Hematopoietic multipotent progenitor cell treated with erythropoietin and hydrocortisone succinate and interleukin-3 and kit ligand, for 8 days (in vitro differentiated cells): ENCODE measurements around the gene TSPAN15.
"Not testable (repeated sequence)": the region's sequence is repeated elsewhere in the genome, so short reads cannot be mapped to it uniquely, and the experiment has no call there.

Experiments
- DNase-seq: peaks from one replicate; pipeline ENCODE4 v3.0.0-alpha.2; 2015

Gene TSPAN15

DNA sequence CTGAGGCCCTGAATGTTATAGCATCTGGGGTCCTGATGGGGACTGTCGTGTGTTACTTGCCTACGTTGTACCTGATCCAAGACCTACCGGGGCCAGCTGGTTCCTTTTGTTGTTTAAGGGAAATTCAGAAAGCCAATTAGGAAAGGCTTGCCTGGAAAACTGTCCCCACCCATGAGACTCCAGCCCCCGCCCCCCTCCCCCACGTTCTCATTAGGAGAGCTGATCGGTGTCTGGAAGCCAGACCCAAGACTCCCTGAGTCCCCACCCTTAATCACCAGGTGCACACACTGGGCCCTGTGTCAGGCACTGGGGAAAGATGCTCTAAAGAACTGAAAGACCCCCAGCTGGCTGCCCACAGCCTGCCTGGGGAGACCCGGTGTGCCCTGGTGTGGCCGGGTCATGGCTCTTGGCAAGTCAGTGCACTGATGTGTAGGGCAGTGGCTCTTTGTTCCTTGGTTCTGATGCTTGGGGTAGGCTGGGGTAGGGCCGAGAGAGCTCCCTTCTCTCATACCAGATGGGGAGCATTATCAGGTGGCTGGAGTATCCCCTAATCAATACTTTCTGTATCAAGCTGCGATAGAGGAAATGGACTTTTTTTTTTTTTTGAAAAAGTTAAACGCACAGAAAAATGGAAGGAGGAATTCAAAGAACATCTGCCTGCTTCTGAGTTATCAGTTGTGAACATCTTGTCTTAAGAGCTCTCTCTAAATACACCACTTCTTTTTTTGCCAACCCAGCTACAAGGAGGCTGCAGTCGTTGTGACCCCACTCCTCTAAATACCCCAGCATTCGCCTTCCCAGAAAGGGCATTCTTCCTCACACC, 16.9 kb downstream of the TSPAN15 start:
- peak; percentile 9 for DNase-seq

DNA sequence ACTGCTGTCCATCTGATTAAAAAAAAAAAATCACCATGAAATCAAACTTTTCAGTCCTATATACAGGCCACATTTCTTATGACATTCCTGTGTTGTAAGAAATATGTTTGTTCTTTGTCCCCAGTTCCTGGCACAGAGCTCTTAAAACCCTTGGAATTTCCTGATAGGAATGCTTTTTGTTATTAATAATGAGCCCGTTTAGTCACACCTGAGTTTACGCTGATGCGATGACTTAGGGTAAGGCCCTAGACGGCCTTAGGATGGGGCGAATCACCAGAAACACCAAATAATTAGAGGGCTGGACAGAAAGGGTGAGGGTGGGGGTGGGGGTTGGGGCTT, 17.5 kb downstream of the TSPAN15 start:
- DNase-seq = no peak

DNA sequence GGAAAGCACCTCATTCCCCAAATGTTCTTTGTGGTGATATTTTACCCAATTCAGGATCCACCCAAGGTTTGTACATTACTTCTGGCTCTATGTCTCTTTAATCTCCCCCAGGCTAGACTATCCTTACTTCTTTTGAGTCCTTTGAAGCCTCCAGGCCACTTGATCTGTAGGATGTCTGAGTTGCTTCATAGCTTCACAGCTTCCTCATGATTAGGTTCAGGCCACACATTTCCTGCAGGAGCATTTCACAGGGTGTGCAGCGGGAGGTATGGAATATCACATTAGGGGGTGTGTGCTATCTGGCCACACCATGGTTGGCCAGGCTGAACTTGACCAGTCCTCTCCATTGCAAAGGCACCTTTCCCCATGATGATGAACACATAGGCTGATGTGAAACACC, 18.7 kb downstream of the TSPAN15 start:
- DNase-seq = no peak

DNA sequence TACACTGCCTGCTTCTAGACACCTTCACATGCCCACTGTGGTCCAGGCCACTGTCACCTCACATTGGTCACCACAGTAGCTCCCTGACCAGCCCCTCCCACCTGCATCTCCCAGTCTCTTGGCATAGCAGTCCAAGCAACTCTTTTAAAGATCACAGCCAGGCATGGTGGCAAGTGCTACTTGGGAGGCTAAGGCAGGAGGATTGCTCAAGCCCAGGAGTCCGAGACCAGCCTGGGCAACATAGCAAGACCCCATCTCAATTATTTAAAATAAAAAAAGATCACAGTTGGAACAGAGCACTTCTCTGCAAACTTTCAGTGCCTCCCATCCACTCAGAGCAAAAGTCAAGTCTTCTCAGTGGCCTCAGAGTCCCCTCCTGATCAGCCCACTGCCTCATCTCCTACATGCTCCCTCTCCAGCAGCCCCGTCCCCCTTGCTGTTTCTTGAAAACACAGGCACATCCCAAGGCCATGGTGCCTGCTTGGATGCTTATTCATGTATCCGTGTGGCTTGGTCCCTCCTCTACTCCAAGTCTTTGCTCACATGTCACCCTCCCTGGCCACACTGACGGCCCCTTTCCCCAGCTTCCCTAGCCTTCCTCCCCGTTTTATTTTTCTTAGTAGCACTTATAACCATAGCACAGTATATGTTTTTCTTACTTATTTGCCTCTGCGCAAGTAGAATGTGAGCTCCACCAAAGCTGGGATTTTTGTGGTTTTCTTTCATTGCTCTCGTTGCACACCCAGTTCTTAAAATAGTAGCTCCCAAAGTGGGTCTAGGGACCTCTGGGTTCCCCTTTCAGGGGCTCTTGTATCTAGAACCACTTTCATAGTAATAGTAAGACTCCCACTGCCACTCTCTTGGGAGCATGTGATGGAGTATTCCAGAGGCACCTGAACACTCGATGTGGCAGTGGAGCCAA, 19.5 kb downstream of the TSPAN15 start:
- DNase-seq = no peak

DNA sequence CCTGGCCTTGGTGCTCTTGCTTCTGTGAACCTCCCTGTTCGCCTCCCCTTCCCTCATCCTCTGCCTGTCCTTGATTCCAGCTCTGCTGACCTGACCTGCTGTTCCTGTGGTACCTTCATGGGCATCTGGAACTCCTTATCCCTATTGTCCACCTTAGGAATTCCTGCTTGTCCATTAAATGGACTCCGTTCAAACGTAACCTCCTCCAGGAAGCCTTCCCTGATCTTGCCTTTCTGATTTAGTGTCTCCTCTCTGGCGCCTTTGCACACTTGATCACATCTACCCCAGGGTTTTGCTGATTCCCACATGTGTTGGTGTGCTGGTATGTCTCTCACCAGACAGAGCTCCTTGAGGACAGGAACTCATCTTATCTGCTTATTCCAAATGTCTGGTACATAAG, 20.9 kb downstream of the TSPAN15 start:
- no peak for DNase-seq

DNA sequence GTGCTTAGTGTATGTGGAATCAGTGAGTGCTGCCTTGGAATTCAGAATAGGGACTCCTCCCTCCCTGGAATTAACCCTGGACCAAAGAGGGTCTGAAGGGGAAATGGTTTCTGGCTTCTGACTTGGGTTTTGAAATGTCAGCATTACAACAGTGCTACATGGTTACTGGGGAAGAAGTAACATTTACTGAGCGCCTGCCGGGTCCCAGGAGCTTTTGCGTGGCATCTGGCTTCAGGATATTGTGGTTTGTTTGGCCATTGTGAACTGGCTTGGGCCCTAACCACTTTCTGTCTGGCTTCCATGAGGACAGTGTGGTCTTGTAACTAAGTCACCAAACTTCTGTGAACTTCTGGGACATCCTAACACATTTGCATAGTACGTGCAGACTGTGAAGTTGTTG, 21.3 kb downstream of the TSPAN15 start:
- no peak for DNase-seq

DNA sequence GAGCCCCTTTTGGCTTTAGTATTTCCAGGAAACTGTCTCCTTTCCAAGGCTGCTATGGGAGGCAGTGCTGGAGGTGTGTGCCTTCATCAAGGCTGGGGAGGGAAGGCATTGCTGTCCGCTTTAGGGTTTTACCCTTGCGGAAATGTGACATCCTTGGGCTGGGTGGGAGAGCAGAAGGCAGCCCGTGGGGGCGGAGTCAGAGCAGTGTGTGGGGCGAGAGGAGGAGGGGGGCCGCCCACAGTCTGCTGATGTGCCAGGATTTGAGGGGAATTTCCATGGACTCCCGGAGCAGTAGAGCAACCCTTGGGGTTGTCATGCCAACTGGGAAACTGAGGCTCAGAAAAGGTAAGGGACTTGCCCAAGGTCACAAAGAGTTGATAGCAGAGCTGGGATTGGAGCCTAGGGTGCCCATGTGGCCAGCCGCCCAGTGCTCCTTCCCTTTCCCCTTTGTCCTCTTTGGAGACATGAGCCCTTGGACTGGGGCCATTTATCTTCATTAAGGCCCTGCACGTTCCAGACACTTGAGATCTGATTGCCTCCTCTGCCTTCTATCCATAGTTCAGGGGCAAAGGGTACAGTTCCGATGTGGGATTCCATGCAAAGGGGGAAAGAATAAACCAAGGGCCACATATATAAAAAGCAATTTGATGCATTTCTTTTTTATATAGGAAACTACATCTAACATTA, 22.2 kb downstream of the TSPAN15 start:
- DNase-seq = no peak

DNA sequence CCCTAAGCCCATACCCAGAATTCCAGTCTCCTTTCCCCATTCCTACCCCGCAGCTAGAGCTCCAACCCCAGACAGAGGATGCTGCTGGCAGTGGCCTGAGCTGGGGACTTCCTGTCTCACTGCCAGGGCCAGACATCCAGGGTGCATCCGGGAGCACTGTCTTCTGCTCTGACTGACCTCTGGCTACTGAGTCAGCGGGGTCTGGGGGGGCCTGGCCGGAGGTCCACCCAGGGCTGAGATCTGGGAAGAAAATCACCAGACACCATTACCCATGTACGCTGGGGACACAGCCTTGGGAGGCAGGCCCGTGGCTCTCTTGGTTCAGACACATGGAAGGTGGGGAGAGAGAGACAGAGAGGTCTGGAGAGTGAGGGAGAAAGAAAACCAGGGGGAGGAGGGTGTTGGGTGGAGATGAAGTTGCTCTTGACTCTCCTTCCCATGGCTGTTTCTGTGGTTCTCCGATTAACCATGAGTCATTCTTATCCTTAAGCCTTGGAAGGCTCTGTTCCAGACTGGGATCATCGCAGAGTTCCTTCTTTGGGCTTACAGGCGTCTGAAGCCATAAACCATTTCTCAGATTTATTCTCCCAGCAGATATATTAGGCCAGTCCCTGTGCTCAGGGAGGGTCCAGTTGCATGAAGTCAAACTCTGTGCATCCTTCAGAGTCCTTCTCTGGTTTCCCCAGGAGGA, 23.6 kb downstream of the TSPAN15 start:
- DNase-seq = no peak

DNA sequence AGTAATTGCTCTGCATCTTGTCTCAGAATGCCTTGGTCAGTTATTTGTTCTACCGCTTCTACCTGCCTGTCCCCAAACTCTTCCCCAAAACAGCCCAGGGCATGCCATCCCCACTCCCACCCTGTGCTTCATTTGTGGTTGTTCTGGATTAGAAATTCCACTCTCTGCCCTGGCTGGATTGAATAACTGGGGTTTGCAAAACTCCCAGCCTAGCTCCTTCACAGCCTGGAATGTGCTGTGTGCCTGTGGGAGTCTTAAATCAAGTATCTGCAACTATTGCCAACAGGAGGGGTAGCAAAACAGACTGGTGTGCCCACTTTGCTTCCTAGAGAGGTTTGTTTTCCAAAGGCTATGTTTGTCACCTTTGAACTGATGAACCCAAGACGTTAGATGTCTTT, 24.2 kb downstream of the TSPAN15 start:
- no peak for DNase-seq

DNA sequence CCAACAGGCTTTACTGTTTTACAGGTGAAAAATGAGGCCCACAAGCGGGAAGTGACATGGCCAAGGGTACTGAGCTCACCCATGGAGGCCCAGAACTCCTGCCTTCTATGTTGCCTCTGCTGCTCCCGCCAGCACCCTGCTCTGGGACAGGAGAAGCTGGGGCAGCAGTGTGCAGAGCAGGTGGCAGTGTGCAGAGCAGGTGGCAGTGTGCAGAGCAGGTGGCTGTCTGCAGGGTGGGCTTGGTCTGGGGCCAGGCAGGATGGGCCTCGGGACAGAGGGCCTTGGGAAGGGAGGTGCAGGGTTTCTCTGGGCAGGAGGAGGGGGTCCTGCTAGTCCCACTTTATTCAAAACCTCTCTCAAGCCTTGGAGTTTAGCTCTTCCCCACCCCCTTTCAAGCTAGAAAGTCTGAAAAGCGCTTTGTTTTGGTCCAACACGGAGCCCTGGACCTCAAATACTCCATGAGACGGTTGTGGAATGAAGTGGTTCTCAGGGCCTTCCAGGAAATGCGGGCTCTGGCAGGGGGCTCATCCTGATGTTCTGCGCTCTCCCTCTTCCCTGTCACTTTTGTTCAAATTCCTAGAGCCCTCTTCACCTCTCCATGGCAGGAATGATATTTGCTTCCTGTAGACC, 26.8 kb downstream of the TSPAN15 start:
- DNase-seq = no peak

DNA sequence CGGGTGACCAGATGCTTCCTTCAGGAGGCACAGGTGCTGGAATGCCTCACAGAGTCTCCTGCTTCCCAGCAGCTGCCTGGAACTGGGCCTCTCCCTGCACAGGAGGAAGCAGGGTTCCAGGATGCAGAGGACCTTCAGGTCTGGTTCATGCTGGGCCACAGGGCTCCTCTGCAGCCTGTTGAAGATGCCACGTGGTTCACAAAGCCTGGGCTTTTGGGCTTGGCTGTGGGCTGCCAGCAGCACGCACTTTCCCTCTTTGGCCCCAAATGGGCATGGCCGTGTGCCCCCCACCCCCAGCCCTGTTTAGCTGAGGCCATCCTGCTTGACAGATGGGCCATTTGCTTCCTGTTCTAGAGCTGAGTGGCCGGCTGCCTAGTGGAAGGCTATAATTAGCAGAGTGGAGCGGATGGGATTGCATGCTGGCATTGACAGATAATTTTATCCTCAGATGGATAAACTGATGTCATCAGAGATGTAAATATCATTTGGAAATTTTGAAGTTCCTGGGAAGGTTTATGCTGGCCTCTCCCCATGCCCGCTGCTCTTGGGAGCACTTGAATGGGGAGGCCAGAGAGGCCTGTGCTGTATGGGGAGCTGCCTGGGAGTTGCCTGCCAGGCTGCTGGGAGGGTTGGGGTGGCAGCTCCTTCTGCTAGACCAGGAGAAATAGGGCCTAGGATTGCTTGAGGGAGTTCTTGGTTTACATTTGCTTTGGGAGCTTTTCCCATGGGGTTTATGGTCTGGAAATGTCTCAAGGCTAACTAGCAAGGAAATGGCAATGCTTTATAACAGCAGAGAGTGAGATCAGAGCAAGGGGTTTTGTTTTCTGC, 28.2 kb downstream of the TSPAN15 start:
- DNase-seq = no peak

DNA sequence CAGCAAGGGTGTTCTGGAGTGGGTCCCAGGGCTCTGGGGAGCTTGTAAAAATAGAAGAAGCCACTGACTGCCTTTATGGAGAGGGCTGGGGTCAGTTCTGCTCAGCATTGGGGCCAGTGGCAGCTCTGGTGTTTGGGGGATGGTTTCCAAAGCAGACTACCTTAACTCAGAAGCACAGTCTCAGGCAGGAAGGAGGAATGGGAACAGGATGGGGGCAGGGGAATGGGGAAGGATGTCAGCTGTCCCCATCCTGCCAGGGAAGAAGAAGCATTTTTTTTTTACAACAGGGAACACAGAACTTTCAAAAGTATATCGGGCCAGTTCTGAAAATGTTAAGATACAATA, 28.8 kb downstream of the TSPAN15 start:
- no peak for DNase-seq

DNA sequence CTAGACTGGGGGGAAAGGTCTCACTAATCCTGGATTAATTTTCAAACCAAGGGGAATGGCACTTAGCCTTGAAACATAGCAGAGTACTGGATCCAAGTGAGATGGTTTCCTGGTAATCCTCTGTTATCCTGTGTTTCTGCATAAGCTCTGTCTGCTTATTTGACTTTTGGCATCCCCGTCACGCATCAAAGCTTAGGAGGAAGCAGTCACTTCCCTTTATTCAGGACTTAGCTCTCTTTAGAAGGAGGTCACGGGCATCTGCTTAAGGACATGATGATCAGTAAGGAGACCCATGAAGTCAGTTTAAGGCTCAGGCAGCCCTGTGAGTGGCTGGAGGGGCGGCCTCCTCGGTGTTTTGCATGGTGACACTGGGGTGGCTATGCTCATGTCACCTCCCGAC, 30.0 kb downstream of the TSPAN15 start:
- DNase-seq = no peak

DNA sequence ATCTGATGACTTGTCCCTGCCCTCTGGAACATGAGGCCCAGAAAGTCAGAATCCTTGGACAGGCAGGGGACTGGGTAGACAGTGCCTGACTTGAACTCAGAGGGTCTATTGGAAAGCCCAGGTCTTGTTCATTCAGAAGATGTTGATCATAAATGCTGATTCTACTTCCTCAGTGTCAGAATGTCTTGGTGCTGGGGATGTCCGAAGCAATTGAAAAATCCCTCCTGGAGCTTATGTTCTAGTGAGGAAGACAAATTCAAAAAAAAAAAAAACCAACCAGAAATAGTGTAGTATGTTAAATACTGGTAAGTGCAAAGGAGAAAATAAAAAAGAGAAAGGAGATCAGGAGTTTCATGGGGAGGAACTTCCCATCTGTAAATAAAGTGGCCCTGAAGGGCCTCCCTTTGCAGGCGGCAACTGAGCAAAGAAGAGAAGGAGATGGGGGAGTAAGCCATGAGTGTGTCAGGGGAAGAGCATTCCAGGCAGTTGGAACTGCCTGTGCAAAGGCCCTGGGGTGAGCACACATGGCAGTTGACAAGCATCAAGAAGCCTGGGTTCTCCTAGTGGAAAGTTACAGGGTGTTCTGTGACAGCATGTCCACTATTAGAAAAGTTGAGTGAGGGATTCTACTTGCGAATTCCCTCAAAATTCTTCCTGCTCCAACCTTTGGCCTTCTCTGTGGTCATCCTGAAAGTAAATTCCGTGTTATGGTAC, 30.7 kb downstream of the TSPAN15 start:
- DNase-seq = no peak

DNA sequence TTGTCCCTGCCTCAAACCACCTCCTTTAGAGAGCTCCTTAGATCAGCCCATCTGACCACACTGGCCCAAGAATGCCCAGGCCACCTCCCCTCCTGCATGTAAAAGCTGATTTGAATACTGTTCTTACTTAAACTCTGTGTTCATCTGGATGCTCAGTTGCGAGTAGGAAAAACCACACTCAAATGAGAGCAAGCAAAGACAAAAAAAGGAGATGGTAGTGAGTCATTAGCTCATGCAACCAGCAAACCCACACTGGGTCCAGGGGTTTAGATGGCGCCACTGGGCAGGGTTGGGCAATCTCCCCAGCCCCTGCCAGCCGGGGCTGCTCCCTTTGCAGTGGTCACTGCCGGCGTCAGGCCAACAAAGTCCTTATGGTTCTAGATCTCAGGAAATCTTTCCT, 32.7 kb downstream of the TSPAN15 start:
- DNase-seq = no peak

DNA sequence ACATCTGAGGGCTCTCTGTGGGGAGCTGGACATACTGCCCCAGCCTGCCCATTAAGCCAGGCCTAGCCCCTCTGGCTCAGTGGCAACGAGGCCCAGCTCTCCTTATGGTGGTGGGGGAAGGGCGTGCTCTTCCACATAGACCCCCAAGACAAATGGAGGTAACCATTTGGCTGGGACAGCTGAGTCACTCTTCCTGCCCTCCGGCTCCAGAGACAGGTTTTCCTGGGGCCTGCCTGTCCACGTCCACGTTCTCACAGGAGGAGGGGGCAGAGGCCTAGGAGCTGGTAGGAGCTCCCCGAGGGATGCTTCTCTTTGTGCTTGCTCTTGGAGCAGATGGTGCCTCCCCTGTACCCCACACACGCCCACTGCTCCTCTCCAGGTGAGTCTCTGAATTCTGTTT, 33.5 kb downstream of the TSPAN15 start:
- no peak for DNase-seq

DNA sequence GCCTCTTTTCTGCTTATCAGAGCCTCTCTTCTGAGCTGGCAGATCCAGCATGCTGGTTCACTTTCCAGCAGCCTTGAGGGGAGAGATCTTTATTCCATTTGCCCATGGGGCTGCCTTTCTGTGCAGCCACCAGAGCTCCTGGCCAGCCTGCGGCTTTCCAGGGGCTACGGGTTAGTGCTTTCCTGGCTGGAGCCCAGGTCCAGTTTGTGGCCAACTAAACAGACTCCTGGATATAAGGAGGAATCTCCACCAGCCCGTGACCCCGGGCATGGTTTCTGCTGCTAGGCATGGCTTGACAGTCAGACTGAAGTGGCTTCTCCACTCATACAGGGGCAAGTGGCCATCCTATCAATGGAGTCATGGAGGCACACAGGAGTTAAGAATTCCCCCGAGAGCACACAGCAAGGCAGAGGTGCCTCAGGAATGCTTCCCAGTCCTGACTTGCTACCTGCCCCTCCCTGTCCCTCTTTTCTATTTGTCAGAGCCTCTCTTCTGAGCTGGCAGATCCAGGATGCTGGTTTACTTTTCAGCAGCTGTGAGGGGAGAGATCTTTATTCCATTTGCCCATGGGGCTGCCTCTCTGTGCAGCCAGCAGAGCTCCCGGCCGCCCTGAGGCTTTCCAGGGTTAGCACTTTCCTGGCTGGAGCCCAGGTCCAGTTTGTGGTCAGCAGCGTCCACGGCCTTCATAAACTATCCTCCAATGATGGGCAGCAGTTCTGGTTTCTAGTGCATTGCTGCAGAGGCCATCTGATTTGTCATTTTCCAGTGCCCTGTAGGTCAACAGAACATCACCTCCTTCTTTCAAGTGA, 35.9 kb downstream of the TSPAN15 start:
- DNase-seq = no peak

DNA sequence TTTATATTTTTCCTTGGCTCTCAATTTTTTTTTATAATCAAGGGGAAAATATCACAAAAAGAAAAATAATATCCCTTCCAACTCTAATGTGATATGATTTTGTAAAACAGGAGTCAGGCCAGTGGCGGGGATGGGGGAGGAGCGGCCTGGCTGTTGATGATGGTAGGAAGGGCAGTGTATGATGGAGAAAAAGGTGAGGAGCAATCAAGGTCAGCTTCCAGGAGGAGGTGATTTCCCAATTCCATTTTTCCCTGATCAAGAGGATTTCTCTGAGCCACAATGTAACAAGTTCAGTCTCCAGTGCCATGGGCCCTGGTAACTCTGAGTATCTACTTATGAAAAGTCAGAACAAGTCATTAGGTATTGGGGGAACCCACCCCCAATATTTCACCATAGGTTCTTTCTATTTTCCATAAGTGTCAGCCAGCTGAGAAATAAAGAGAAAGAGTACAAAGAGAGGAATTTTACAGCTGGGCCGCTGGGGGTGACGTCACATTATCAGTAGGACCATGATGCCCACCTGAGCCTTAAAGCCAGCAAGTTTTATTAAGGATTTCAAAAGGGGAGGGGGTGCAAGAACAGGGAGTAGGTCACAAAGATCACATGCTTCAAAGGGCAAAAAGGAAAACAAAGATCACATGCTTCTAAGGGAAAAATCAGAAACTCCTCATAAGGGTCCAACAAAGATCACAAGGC, 37.0 kb downstream of the TSPAN15 start:
- not testable (repeated sequence) for DNase-seq

DNA sequence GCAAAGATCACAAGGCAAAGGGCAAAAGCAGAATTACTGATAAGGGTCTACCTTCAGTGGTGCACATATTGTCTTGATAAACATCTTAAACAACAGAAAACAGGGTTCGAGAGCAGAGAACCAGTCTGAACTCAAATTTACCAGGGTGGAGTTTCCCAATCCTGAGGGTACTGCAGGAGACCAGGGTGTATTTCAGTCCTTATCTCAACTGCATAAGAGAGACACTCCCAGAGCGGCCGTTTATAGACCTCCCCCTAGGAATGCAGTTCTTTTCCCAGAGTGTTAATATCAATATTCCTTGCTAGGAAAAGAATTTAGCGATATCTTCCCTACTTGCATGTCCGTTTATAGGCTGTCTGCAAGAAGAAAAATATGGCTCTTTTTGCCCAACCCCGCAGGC, 37.6 kb downstream of the TSPAN15 start:
- not testable (repeated sequence) for DNase-seq
